HEK293 (cell line): ENCODE measurements around the gene THBS2.

ENCODE experiments used
- CTCF ChIA-PET: fragments of 350-600 bp; formaldehyde crosslinking; extraction: SDS; loops from one replicate; lab custom pipeline; 2021; ENCODE audit warnings: antibody characterized with exemption; lab: Yijun Ruan, JAX
- POLR2A ChIA-PET: fragments of 300-600 bp; formaldehyde crosslinking; extraction: SDS; loops from one replicate; lab custom pipeline; 2020; ENCODE audit warnings: antibody characterized with exemption, inconsistent platforms; lab: Yijun Ruan, JAX
- H3K27ac ChIP-seq: fragments of 200-500 bp; sonication (Bioruptor generic); 2 replicates; pipeline ENCODE4 v1.5.1; 2014; ENCODE audit warnings: low read depth, low read length, control low read depth, inconsistent platforms; ENCODE audit errors: extremely low read depth
- H3K36me3 ChIP-seq, 2 experiments: fragments of 200-500 bp in 1 of 2; sonication (Bioruptor generic) in 1 of 2; 1 replicate in 1 of 2; 2 replicates in 1 of 2; pipeline ENCODE4 v1.5.1; 2014 to 2017; ENCODE audit warnings: inconsistent platforms in 2 of 2, low read length in 2 of 2; ENCODE audit not compliant: control insufficient read depth in 2 of 2, insufficient read depth in 1 of 2
- H3K4me1 ChIP-seq: fragments of 200-500 bp; sonication (Bioruptor generic); 2 replicates; pipeline ENCODE4 v1.5.1; 2014; ENCODE audit warnings: mild to moderate bottlenecking, low read length, inconsistent platforms; ENCODE audit not compliant: control insufficient read depth, insufficient read depth
- H3K4me3 ChIP-seq: 2 replicates; pipeline ENCODE4 v1.5.1; 2011; ENCODE audit warnings: low read depth, mild to moderate bottlenecking, control low read depth, low read length, moderate library complexity
- H3K9me3 ChIP-seq: fragments of 200-500 bp; sonication (Bioruptor generic); 2 replicates; pipeline ENCODE4 v1.5.1; 2014; ENCODE audit warnings: low read depth, low read length, inconsistent platforms; ENCODE audit not compliant: control insufficient read depth, insufficient read depth
- SCRT1 ChIP-seq: fragments of 450-650 bp; formaldehyde crosslinking; IDR thresholded peaks from 2 replicates; pipeline ENCODE4 v1.5.1; 2016; ENCODE audit warnings: missing biosample characterization, missing genetic modification characterization, borderline replicate concordance
- SP7 ChIP-seq: fragments of 450-650 bp; formaldehyde crosslinking; IDR thresholded peaks from 2 replicates; pipeline ENCODE4 v1.5.1; 2016; ENCODE audit warnings: missing biosample characterization, missing genetic modification characterization
- ZBTB17 ChIP-seq: fragments of 450-650 bp; formaldehyde crosslinking; IDR thresholded peaks from 2 replicates; pipeline ENCODE4 v1.5.1; 2016; ENCODE audit warnings: missing biosample characterization, missing genetic modification characterization
- ZBTB7A ChIP-seq: fragments of 450-650 bp; formaldehyde crosslinking; IDR thresholded peaks from 2 replicates; pipeline ENCODE4 v1.5.1; 2016; ENCODE audit warnings: low read depth, missing biosample characterization, missing genetic modification characterization
- ZNF10 ChIP-seq: fragments of 450-650 bp; formaldehyde crosslinking; IDR thresholded peaks from 2 replicates; pipeline ENCODE4 v1.5.1; 2017; ENCODE audit warnings: missing biosample characterization, missing genetic modification characterization
- ZNF155 ChIP-seq: fragments of 450-650 bp; formaldehyde crosslinking; IDR thresholded peaks from 2 replicates; pipeline ENCODE4 v1.5.1; 2016; ENCODE audit warnings: missing biosample characterization, missing genetic modification characterization
- ZNF248 ChIP-seq: fragments of 450-650 bp; formaldehyde crosslinking; IDR thresholded peaks from 2 replicates; pipeline ENCODE4 v1.5.1; 2017; ENCODE audit warnings: missing biosample characterization, missing genetic modification characterization
- ZNF311 ChIP-seq: fragments of 450-650 bp; formaldehyde crosslinking; IDR thresholded peaks from 2 replicates; pipeline ENCODE4 v1.5.1; 2017; ENCODE audit warnings: missing biosample characterization, missing genetic modification characterization, borderline replicate concordance
- ZNF335 ChIP-seq: fragments of 450-650 bp; formaldehyde crosslinking; conservative IDR thresholded peaks from 2 replicates; pipeline ENCODE4 v1.5.1; 2016; ENCODE audit warnings: missing biosample characterization, missing genetic modification characterization
- ZNF341 ChIP-seq: fragments of 450-650 bp; formaldehyde crosslinking; IDR thresholded peaks from 2 replicates; pipeline ENCODE4; 2016; ENCODE audit warnings: low read depth, missing biosample characterization, missing genetic modification characterization
- ZNF433 ChIP-seq: fragments of 450-650 bp; formaldehyde crosslinking; IDR thresholded peaks from 2 replicates; pipeline ENCODE4 v1.5.1; 2016; ENCODE audit warnings: missing biosample characterization, missing genetic modification characterization, low read depth
- ZNF501 ChIP-seq: fragments of 450-650 bp; formaldehyde crosslinking; IDR thresholded peaks from 2 replicates; pipeline ENCODE4 v1.5.1; 2016; ENCODE audit warnings: missing biosample characterization, missing genetic modification characterization
- ZNF514 ChIP-seq: fragments of 450-650 bp; formaldehyde crosslinking; IDR thresholded peaks from 2 replicates; pipeline ENCODE4 v1.5.1; 2016; ENCODE audit warnings: missing biosample characterization, missing genetic modification characterization
- ZNF529 ChIP-seq: fragments of 450-650 bp; formaldehyde crosslinking; IDR thresholded peaks from 2 replicates; pipeline ENCODE4 v1.5.1; 2017; ENCODE audit warnings: missing genetic modification characterization, missing biosample characterization; ENCODE audit not compliant: insufficient replicate concordance
- ZNF561 ChIP-seq: fragments of 450-650 bp; IDR thresholded peaks from 2 replicates; pipeline ENCODE4 v1.5.1; 2018; ENCODE audit warnings: missing biosample characterization, missing genetic modification characterization, borderline replicate concordance
- ZNF621 ChIP-seq: fragments of 450-650 bp; formaldehyde crosslinking; IDR thresholded peaks from 2 replicates; pipeline ENCODE4 v1.5.1; 2017; ENCODE audit warnings: missing biosample characterization, missing genetic modification characterization
- ZNF660 ChIP-seq: fragments of 450-650 bp; IDR thresholded peaks from 2 replicates; pipeline ENCODE4 v1.5.1; 2018; ENCODE audit warnings: missing biosample characterization, mild to moderate bottlenecking, missing genetic modification characterization
- ZNF707 ChIP-seq: fragments of 450-650 bp; formaldehyde crosslinking; IDR thresholded peaks from 2 replicates; pipeline ENCODE4 v1.5.1; 2016; ENCODE audit warnings: missing biosample characterization, missing genetic modification characterization
- ZNF768 ChIP-seq: fragments of 450-650 bp; formaldehyde crosslinking; IDR thresholded peaks from 2 replicates; pipeline ENCODE4 v1.5.1; 2018; ENCODE audit warnings: missing biosample characterization, mild to moderate bottlenecking, missing genetic modification characterization
- ZNF830 ChIP-seq: fragments of 450-650 bp; IDR thresholded peaks from 2 replicates; pipeline ENCODE4 v1.5.0; 2018; ENCODE audit warnings: missing biosample characterization, missing genetic modification characterization, low read depth, mild to moderate bottlenecking, moderate library complexity
- TF ChIP-seq, protein P1 (sequence below): fragments of 450-650 bp; formaldehyde crosslinking; IDR thresholded peaks from 2 replicates; pipeline ENCODE4 v1.5.1; 2016; ENCODE audit warnings: missing biosample characterization, missing genetic modification characterization
- TF ChIP-seq, protein P2 (sequence below): fragments of 450-650 bp; formaldehyde crosslinking; IDR thresholded peaks from 2 replicates; pipeline ENCODE4 v1.5.1; 2016; ENCODE audit warnings: missing biosample characterization, missing genetic modification characterization
- TF ChIP-seq, protein P3 (sequence below): fragments of 450-650 bp; formaldehyde crosslinking; IDR thresholded peaks from 2 replicates; pipeline ENCODE4 v1.5.1; 2016; ENCODE audit warnings: missing biosample characterization, missing genetic modification characterization

THBS2 gene

DNA sequence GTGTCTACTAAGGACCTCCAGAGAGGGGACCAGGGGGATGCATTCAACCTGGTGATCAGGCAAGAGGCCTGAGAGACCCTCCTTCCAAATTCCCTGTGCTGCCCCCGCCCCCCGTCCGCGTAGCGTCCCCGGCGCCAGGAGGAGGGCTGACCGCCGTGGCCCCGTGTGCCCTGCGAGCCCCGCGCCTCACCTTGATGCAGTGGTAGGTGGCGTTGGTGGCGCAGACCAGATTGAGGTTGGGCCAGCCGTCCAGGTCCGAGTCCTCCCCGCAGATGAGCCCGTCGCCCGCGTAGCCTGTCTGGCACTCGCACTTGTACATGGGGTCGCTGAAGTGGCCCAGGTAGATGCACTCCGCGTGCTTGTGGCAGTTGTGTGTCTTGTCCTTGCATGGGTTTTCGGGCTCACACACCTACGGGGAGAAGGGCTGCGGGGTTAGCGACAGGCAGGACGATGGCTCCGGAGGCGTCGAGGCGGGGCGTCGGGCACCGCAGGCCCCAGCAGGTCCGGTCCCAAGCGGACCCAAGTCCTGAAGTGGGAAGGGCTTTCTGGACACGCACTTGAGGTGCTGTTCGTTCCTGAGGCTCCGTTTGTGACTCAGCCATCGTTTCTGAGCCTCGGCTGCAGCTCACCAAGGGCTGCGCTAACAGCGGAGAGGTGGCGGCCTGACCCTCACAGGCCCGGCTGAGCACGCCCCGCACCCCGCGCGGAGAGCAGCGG lies 21.7 kb downstream of the THBS2 start:
- no peaks in the 10 kb centered on the region for H3K9me3 ChIP-seq
- no peaks in the 10 kb centered on the region for H3K4me1 ChIP-seq
- ChIA-PET POLR2A (no interaction called here), CTCF (no interaction called here)
- no peak overlapping the region for H3K27ac ChIP-seq
- TF ChIP-seq ZNF501 (tag by site-specific recombination) (no peak), ZNF529 (tag by site-specific recombination) (no peak), ZNF707 (no peak), ZNF248 (tag by site-specific recombination) (no peak)
- TF ChIP-seq, protein P1, sequence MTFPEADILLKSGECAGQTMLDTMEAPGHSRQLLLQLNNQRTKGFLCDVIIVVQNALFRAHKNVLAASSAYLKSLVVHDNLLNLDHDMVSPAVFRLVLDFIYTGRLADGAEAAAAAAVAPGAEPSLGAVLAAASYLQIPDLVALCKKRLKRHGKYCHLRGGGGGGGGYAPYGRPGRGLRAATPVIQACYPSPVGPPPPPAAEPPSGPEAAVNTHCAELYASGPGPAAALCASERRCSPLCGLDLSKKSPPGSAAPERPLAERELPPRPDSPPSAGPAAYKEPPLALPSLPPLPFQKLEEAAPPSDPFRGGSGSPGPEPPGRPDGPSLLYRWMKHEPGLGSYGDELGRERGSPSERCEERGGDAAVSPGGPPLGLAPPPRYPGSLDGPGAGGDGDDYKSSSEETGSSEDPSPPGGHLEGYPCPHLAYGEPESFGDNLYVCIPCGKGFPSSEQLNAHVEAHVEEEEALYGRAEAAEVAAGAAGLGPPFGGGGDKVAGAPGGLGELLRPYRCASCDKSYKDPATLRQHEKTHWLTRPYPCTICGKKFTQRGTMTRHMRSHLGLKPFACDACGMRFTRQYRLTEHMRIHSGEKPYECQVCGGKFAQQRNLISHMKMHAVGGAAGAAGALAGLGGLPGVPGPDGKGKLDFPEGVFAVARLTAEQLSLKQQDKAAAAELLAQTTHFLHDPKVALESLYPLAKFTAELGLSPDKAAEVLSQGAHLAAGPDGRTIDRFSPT (tag by site-specific recombination), result no peak
- no peaks in the 10 kb centered on the region for H3K36me3 ChIP-seq
- H3K4me3 ChIP-seq, result no peak overlapping the region

DNA sequence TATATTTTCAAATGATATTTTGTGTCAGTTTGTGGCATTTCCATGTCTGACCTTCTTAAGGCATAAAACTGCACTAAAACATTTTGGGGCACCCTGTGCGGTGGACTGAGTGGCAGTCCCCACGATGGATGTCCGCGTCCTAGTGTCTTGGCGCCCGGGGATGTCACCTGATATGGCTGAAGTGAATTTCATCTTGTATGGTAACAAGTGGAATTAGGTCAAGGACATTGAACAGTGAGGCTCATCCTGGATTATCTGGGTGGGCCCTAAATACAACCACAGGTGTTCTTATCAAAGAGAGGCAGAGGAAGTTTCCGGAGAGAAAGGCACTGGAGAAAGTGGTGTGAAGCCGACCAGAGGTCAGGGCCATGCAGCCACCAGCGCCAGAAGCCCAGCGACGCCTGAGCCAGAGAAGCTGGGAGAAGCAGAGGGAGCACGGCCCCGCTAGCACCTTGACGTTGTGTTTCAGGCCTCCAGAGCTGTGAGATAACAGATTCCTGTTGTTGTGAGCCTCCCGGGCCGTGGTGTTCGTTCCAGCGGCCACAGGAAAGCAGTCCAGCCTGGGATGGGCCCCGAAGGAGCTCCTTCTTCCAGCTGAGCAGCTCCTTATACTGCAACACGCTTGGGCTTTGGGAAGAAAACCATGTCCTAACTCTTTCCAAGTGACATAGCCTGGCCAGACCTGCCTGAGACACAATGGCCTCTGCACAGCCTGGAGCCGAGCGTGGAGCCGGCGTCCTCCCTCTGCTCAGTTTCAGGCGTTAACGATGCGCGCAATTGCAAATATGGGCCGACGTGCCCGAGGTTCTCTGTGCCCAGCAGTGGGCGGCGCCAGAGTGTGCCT lies 22.5 kb downstream of the THBS2 start:
- CTCF ChIA-PET, result no interaction called here
- H3K36me3 ChIP-seq, result no peaks in the 10 kb centered on the region
- TF ChIP-seq ZNF335 (tag by site-specific recombination) (no peak), ZNF311 (tag by site-specific recombination) (no peak)
- TF ChIP-seq, protein P2, sequence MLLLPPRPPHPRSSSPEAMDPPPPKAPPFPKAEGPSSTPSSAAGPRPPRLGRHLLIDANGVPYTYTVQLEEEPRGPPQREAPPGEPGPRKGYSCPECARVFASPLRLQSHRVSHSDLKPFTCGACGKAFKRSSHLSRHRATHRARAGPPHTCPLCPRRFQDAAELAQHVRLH, result no peak
- TF ChIP-seq, all 188 proteins: peak for 0
- POLR2A ChIA-PET, result no interaction called here
- Histone ChIP-seq H3K4me3 (no peak overlapping the region), H3K27ac (no peak overlapping the region), H3K9me3 (no peaks in the 10 kb centered on the region), H3K4me1 (no peaks in the 10 kb centered on the region)

DNA sequence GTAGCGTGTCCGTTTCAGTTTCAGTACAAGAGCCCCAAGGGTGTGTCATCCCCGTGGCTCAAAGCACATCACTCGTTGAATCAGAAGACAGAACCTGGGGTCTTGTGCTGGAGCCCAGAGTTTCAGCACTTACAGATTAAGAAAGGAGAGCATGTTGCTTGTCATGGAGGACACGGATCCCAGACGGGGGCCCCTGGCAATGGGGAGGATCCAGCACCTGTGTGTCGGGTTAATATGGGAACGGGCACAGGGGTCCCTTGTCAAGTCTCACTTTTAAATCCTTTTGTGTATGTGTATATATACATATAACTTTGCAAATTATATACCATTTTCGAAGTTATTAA lies 23.4 kb downstream of the THBS2 start:
- no peak for TF ChIP-seq ZNF660
- TF ChIP-seq ZNF514 (tag by site-specific recombination), result no peak
- TF ChIP-seq SCRT1 (tag by site-specific recombination), result no peak
- no peak for TF ChIP-seq ZNF341
- ChIA-PET CTCF (no interaction called here), POLR2A (no interaction called here)
- no peak overlapping the region for H3K27ac ChIP-seq
- H3K9me3 ChIP-seq, result no peaks in the 10 kb centered on the region
- H3K36me3 ChIP-seq, result no peaks in the 10 kb centered on the region
- H3K4me1 ChIP-seq, result no peaks in the 10 kb centered on the region
- no peak overlapping the region for H3K4me3 ChIP-seq

DNA sequence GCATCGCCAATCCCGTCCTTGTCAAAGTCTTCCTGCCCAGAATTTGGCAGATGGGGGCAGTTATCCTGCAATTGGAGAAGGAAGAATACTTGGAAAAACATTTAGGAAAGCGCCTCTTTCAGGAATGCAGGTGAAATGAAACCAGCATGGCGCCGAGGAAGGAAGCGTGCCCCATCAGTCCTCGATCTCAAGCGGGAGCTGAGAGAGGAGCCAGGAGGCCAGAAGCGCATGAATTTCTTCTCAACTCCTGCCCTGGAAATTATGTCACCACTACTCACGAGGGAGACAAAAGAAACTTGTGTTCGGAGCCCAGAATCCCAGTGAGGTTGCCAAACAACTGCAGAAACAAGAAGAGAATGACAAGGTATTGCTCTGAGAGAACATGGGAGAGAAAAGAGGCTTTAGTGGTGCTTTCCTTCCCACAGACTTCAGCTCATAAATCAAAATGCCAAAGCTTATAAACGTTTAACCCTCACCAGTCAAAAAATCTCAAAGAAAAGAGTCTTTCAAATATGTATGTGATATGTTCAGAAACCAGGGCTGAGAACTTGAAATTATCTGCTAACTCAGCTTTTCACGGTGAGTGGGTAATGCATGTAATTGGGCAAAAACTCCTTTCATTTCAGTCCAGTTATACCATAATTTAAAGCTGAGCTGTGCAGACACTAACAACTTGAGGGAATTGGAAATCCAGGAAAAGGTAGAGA lies 23.9 kb downstream of the THBS2 start:
- ChIA-PET CTCF (no interaction called here), POLR2A (no interaction called here)
- Histone ChIP-seq H3K9me3 (no peaks in the 10 kb centered on the region), H3K27ac (no peak overlapping the region), H3K4me3 (no peak overlapping the region), H3K4me1 (no peaks in the 10 kb centered on the region), H3K36me3 (no peaks in the 10 kb centered on the region)
- TF ChIP-seq ZNF155 (tag by site-specific recombination) (no peak), ZNF10 (tag by site-specific recombination) (no peak), ZBTB17 (tag by site-specific recombination) (no peak), ZNF501 (tag by site-specific recombination) (no peak), ZNF768 (tag by site-specific recombination) (no peak), ZNF830 (no peak), ZBTB7A (tag by site-specific recombination) (no peak), ZNF561 (no peak), ZNF335 (tag by site-specific recombination) (no peak), SP7 (no peak), ZNF433 (tag by site-specific recombination) (no peak), ZNF621 (tag by site-specific recombination) (no peak)
- TF ChIP-seq, protein P3, sequence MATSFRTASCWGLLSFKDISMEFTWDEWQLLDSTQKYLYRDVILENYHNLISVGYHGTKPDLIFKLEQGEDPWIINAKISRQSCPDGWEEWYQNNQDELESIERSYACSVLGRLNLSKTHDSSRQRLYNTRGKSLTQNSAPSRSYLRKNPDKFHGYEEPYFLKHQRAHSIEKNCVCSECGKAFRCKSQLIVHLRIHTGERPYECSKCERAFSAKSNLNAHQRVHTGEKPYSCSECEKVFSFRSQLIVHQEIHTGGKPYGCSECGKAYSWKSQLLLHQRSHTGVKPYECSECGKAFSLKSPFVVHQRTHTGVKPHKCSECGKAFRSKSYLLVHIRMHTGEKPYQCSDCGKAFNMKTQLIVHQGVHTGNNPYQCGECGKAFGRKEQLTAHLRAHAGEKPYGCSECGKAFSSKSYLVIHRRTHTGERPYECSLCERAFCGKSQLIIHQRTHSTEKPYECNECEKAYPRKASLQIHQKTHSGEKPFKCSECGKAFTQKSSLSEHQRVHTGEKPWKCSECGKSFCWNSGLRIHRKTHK (tag by site-specific recombination), result no peak
